Measurements from ENCODE around the gene SLC25A15. TPM values are rescaled to one million over a fixed set of nuclear protein-coding genes. Genes with fewer than 3 reads are reported as not detected.

Gene SLC25A15
- total RNA-seq: 10 to 100 TPM in 1 of 2 donors, 1 to 10 TPM in 1; 7.7 to 12.6 TPM

GRCh38 chr13:40789275-40790153 is at the start of gene SLC25A15:
SLC25A15 (plus strand) TSS chr13:40789611; CDS start chr13:40793227, 3,616 bp downstream.
- Histone ChIP-seq H3K27me3 (replicated peaks; ENCODE audit: insufficient read depth) (no peaks in the 10 kb centered on the region), H3K9me3 (no peaks in the 10 kb centered on the region), H3K36me3 (no peaks in the 10 kb centered on the region), H3K4me3 (peak within 1 kb of the TSS; percentile 89), H3K27ac (peak within 1 kb of the TSS; percentile 70 to 89), H3K4me1 (ENCODE audit: control insufficient read depth in 1 of 2, low read depth in 2 of 2) (peaks cover 4 to 11% of the 10 kb centered on the region in 2 donors)
- ATAC-seq (ENCODE audit: insufficient number of reproducible peaks, low FRiP score, low read depth) (peak; percentile 53), DNase-seq (ENCODE audit: low spot score) (no peak)
- no peak for TF ChIP-seq CTCF (IDR thresholded peaks at IDR 0.05)

- Histone ChIP-seq H3K27me3 (replicated peaks; ENCODE audit: insufficient read depth) (no peaks in the 10 kb centered on the region), H3K27ac (no peak overlapping the region), H3K9me3 (no peaks in the 10 kb centered on the region), H3K4me3 (no peak overlapping the region), H3K36me3 (peaks cover 23% of the 10 kb centered on the region), H3K4me1 (ENCODE audit: control insufficient read depth in 1 of 2, low read depth in 2 of 2) (no peaks in the 10 kb centered on the region)
- no peak for DNase-seq (ENCODE audit: low spot score)
- no peak for ATAC-seq (ENCODE audit: insufficient number of reproducible peaks, low FRiP score, low read depth)
- TF ChIP-seq CTCF (IDR thresholded peaks at IDR 0.05): no peak
These were observed 40.1 kb upstream of the SLC25A15 start for GRCh38 chr13:40749327-40749726.

- Histone ChIP-seq H3K27me3 (replicated peaks; ENCODE audit: insufficient read depth) (no peaks in the 10 kb centered on the region), H3K36me3 (peaks cover 28% of the 10 kb centered on the region), H3K4me1 (ENCODE audit: control insufficient read depth in 1 of 2, low read depth in 2 of 2) (no peaks in the 10 kb centered on the region), H3K4me3 (no peak overlapping the region), H3K9me3 (no peaks in the 10 kb centered on the region), H3K27ac (no peak overlapping the region)
- ATAC-seq (ENCODE audit: insufficient number of reproducible peaks, low FRiP score, low read depth) (no peak), DNase-seq (ENCODE audit: low spot score) (no peak)
- TF ChIP-seq CTCF (IDR thresholded peaks at IDR 0.05): no peak
These were observed 34.2 kb upstream of the SLC25A15 start for GRCh38 chr13:40755082-40755700.

- H3K4me3 ChIP-seq: no peak overlapping the region
- no peak for TF ChIP-seq CTCF (IDR thresholded peaks at IDR 0.05)
- no peak overlapping the region for H3K27ac ChIP-seq
- H3K36me3 ChIP-seq: peaks cover 28% of the 10 kb centered on the region
- ATAC-seq (ENCODE audit: insufficient number of reproducible peaks, low FRiP score, low read depth) (no peak), DNase-seq (ENCODE audit: low spot score) (no peak)
- H3K27me3 ChIP-seq (replicated peaks; ENCODE audit: insufficient read depth): no peaks in the 10 kb centered on the region
- H3K9me3 ChIP-seq: no peaks in the 10 kb centered on the region
- no peaks in the 10 kb centered on the region for H3K4me1 ChIP-seq (ENCODE audit: control insufficient read depth in 1 of 2, low read depth in 2 of 2)
These were observed 33.4 kb upstream of the SLC25A15 start for GRCh38 chr13:40756042-40756441.

- TF ChIP-seq CTCF (IDR thresholded peaks at IDR 0.05): no peak
- H3K27me3 ChIP-seq (replicated peaks; ENCODE audit: insufficient read depth): no peaks in the 10 kb centered on the region
- ATAC-seq (ENCODE audit: insufficient number of reproducible peaks, low FRiP score, low read depth) (no peak), DNase-seq (ENCODE audit: low spot score) (no peak)
- no peaks in the 10 kb centered on the region for H3K9me3 ChIP-seq
- no peak overlapping the region for H3K4me3 ChIP-seq
- no peaks in the 10 kb centered on the region for H3K4me1 ChIP-seq (ENCODE audit: control insufficient read depth in 1 of 2, low read depth in 2 of 2)
- no peak overlapping the region for H3K27ac ChIP-seq
- peaks cover 19% of the 10 kb centered on the region for H3K36me3 ChIP-seq
These were observed 30.6 kb upstream of the SLC25A15 start for GRCh38 chr13:40758811-40759210.
